ENCODE data around the gene CFTR. TPM values are rescaled to one million over a fixed set of nuclear protein-coding genes. Genes with fewer than 3 reads are reported as not detected.

Gene CFTR
- total RNA-seq, 1 experiment from 2014 or later = 0.72 TPM

DNA sequence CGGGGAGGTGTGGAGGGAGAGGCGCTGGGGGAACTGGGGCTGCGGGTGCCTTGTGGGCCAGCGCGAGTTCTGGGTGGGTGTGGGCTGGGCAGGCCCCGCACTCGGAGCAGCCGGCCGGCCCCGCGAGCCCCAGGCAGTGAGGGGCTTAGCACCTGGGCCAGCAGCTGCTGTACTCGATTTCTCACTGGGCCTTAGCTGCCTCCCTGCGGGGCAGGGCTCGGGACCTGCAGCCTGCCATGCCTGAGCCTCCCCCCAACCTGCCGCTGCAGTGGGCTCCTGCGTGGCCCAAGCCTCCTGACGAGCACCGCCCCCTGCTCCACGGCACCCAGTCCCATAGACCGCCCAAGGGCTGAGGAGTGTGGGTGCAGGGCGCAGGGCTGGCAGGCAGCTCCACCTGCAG, 116.3 kb downstream of the CFTR start:
- Mint-ChIP-seq H3K4me3 (no peak overlapping the region), H3K9me3 (peaks cover 8% of the 10 kb centered on the region), H3K27ac (no peak overlapping the region), H3K36me3 (peaks cover 7% of the 10 kb centered on the region; the same call in 1 of the 2 replicates), H3K4me1 (no peaks in the 10 kb centered on the region), H3K27me3 (ENCODE audit: low read depth) (no peaks in the 10 kb centered on the region; the same call in 1 of the 2 replicates)
- no peak for ATAC-seq
- ChIA-PET CTCF (no interaction called here), POLR2A (no interaction called here)
- DNase-seq (ENCODE audit: low spot score) = no peak
- TF ChIP-seq, protein P1, sequence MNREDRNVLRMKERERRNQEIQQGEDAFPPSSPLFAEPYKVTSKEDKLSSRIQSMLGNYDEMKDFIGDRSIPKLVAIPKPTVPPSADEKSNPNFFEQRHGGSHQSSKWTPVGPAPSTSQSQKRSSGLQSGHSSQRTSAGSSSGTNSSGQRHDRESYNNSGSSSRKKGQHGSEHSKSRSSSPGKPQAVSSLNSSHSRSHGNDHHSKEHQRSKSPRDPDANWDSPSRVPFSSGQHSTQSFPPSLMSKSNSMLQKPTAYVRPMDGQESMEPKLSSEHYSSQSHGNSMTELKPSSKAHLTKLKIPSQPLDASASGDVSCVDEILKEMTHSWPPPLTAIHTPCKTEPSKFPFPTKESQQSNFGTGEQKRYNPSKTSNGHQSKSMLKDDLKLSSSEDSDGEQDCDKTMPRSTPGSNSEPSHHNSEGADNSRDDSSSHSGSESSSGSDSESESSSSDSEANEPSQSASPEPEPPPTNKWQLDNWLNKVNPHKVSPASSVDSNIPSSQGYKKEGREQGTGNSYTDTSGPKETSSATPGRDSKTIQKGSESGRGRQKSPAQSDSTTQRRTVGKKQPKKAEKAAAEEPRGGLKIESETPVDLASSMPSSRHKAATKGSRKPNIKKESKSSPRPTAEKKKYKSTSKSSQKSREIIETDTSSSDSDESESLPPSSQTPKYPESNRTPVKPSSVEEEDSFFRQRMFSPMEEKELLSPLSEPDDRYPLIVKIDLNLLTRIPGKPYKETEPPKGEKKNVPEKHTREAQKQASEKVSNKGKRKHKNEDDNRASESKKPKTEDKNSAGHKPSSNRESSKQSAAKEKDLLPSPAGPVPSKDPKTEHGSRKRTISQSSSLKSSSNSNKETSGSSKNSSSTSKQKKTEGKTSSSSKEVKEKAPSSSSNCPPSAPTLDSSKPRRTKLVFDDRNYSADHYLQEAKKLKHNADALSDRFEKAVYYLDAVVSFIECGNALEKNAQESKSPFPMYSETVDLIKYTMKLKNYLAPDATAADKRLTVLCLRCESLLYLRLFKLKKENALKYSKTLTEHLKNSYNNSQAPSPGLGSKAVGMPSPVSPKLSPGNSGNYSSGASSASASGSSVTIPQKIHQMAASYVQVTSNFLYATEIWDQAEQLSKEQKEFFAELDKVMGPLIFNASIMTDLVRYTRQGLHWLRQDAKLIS (CRISPR knock-in tag; IDR thresholded peaks at IDR 0.05; ENCODE audit: borderline replicate concordance) = no peak
- TF ChIP-seq SMAD4 (CRISPR knock-in tag; IDR thresholded peaks at IDR 0.05) (no peak), NFATC4 (CRISPR knock-in tag; IDR thresholded peaks at IDR 0.05) (no peak), NFE2L1 (CRISPR knock-in tag; IDR thresholded peaks at IDR 0.05) (no peak)

DNA sequence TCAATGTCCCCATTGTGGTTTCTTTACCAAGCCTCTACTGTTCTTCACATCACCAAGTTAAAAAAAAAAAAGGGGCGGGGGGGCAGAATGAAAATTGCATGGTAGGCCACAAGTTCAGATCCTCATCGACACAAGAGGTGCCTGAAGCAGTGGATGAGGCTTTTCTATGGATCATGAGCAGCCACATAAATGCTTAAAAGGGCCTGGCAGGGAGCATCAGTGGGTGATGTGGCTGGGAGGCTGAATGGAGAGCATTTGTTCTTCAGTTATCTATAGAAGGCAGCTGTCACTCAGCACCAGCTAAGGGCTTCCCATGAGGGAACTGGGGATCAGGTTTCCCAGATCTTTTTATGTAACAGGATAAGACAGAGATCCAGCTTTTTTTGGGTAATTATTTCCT, 117.9 kb downstream of the CFTR start:
- H3K4me1 Mint-ChIP-seq = no peaks in the 10 kb centered on the region
- no peak overlapping the region for H3K4me3 Mint-ChIP-seq
- H3K27ac Mint-ChIP-seq = no peak overlapping the region
- DNase-seq (ENCODE audit: low spot score) = no peak
- peak; percentile 41; the same call in 1 of the 2 replicates for ATAC-seq
- peaks cover 8% of the 10 kb centered on the region for H3K9me3 Mint-ChIP-seq
- H3K36me3 Mint-ChIP-seq = peaks cover 7% of the 10 kb centered on the region; the same call in 1 of the 2 replicates
- CTCF ChIA-PET = no interaction called here
- no peaks in the 10 kb centered on the region; the same call in 1 of the 2 replicates for H3K27me3 Mint-ChIP-seq (ENCODE audit: low read depth)
- POLR2A ChIA-PET = no interaction called here
- TF ChIP-seq ZNF263 (CRISPR knock-in tag; IDR thresholded peaks at IDR 0.05; ENCODE audit: low read depth) (no peak), ZNF219 (CRISPR knock-in tag; IDR thresholded peaks at IDR 0.05; ENCODE audit: borderline replicate concordance) (no peak), CREM (CRISPR knock-in tag; IDR thresholded peaks at IDR 0.05) (no peak), ZNF317 (CRISPR knock-in tag; IDR thresholded peaks at IDR 0.05; ENCODE audit: borderline replicate concordance, low read depth) (no peak), CREB1 (CRISPR knock-in tag; IDR thresholded peaks at IDR 0.05) (no peak), NR3C1 (CRISPR knock-in tag; conservative IDR thresholded peaks at IDR 0.05; ENCODE audit: low read depth) (no peak), TEAD1 (CRISPR knock-in tag; IDR thresholded peaks at IDR 0.05) (no peak), KAT7 (CRISPR knock-in tag; IDR thresholded peaks at IDR 0.05; ENCODE audit: borderline replicate concordance) (no peak), TP53 (CRISPR knock-in tag; IDR thresholded peaks at IDR 0.05) (no peak)
- TF ChIP-seq, protein P2, sequence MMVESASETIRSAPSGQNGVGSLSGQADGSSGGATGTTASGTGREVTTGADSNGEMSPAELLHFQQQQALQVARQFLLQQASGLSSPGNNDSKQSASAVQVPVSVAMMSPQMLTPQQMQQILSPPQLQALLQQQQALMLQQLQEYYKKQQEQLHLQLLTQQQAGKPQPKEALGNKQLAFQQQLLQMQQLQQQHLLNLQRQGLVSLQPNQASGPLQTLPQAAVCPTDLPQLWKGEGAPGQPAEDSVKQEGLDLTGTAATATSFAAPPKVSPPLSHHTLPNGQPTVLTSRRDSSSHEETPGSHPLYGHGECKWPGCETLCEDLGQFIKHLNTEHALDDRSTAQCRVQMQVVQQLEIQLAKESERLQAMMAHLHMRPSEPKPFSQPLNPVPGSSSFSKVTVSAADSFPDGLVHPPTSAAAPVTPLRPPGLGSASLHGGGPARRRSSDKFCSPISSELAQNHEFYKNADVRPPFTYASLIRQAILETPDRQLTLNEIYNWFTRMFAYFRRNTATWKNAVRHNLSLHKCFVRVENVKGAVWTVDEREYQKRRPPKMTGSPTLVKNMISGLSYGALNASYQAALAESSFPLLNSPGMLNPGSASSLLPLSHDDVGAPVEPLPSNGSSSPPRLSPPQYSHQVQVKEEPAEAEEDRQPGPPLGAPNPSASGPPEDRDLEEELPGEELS (CRISPR knock-in tag; IDR thresholded peaks at IDR 0.05) = no peak
- TF ChIP-seq, protein P3, sequence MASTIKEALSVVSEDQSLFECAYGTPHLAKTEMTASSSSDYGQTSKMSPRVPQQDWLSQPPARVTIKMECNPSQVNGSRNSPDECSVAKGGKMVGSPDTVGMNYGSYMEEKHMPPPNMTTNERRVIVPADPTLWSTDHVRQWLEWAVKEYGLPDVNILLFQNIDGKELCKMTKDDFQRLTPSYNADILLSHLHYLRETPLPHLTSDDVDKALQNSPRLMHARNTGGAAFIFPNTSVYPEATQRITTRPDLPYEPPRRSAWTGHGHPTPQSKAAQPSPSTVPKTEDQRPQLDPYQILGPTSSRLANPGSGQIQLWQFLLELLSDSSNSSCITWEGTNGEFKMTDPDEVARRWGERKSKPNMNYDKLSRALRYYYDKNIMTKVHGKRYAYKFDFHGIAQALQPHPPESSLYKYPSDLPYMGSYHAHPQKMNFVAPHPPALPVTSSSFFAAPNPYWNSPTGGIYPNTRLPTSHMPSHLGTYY (CRISPR knock-in tag; IDR thresholded peaks at IDR 0.05) = no peak
- TF ChIP-seq, protein P4, sequence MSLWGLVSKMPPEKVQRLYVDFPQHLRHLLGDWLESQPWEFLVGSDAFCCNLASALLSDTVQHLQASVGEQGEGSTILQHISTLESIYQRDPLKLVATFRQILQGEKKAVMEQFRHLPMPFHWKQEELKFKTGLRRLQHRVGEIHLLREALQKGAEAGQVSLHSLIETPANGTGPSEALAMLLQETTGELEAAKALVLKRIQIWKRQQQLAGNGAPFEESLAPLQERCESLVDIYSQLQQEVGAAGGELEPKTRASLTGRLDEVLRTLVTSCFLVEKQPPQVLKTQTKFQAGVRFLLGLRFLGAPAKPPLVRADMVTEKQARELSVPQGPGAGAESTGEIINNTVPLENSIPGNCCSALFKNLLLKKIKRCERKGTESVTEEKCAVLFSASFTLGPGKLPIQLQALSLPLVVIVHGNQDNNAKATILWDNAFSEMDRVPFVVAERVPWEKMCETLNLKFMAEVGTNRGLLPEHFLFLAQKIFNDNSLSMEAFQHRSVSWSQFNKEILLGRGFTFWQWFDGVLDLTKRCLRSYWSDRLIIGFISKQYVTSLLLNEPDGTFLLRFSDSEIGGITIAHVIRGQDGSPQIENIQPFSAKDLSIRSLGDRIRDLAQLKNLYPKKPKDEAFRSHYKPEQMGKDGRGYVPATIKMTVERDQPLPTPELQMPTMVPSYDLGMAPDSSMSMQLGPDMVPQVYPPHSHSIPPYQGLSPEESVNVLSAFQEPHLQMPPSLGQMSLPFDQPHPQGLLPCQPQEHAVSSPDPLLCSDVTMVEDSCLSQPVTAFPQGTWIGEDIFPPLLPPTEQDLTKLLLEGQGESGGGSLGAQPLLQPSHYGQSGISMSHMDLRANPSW (CRISPR knock-in tag; conservative IDR thresholded peaks at IDR 0.05; ENCODE audit: low read depth) = no peak
- TF ChIP-seq, protein P5, sequence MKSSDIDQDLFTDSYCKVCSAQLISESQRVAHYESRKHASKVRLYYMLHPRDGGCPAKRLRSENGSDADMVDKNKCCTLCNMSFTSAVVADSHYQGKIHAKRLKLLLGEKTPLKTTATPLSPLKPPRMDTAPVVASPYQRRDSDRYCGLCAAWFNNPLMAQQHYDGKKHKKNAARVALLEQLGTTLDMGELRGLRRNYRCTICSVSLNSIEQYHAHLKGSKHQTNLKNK (CRISPR knock-in tag; IDR thresholded peaks at IDR 0.05) = no peak
- TF ChIP-seq, protein P6, sequence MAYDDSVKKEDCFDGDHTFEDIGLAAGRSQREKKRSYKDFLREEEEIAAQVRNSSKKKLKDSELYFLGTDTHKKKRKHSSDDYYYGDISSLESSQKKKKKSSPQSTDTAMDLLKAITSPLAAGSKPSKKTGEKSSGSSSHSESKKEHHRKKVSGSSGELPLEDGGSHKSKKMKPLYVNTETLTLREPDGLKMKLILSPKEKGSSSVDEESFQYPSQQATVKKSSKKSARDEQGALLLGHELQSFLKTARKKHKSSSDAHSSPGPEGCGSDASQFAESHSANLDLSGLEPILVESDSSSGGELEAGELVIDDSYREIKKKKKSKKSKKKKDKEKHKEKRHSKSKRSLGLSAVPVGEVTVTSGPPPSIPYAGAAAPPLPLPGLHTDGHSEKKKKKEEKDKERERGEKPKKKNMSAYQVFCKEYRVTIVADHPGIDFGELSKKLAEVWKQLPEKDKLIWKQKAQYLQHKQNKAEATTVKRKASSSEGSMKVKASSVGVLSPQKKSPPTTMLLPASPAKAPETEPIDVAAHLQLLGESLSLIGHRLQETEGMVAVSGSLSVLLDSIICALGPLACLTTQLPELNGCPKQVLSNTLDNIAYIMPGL (CRISPR knock-in tag; IDR thresholded peaks at IDR 0.05) = no peak
- TF ChIP-seq, protein P7, sequence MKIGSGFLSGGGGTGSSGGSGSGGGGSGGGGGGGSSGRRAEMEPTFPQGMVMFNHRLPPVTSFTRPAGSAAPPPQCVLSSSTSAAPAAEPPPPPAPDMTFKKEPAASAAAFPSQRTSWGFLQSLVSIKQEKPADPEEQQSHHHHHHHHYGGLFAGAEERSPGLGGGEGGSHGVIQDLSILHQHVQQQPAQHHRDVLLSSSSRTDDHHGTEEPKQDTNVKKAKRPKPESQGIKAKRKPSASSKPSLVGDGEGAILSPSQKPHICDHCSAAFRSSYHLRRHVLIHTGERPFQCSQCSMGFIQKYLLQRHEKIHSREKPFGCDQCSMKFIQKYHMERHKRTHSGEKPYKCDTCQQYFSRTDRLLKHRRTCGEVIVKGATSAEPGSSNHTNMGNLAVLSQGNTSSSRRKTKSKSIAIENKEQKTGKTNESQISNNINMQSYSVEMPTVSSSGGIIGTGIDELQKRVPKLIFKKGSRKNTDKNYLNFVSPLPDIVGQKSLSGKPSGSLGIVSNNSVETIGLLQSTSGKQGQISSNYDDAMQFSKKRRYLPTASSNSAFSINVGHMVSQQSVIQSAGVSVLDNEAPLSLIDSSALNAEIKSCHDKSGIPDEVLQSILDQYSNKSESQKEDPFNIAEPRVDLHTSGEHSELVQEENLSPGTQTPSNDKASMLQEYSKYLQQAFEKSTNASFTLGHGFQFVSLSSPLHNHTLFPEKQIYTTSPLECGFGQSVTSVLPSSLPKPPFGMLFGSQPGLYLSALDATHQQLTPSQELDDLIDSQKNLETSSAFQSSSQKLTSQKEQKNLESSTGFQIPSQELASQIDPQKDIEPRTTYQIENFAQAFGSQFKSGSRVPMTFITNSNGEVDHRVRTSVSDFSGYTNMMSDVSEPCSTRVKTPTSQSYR (CRISPR knock-in tag; IDR thresholded peaks at IDR 0.05) = no peak
- TF ChIP-seq, protein P8, sequence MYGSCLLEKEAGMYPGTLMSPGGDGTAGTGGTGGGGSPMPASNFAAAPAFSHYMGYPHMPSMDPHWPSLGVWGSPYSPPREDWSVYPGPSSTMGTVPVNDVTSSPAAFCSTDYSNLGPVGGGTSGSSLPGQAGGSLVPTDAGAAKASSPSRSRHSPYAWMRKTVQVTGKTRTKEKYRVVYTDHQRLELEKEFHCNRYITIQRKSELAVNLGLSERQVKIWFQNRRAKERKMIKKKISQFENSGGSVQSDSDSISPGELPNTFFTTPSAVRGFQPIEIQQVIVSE (CRISPR knock-in tag; IDR thresholded peaks at IDR 0.05; ENCODE audit: borderline replicate concordance) = no peak
